Measurements from ENCODE around the gene PCDHA4.
"Not testable (repeated sequence)": the region's sequence is repeated elsewhere in the genome, so short reads cannot be mapped to it uniquely, and the experiment has no call there.

PCDHA4 gene

DNA sequence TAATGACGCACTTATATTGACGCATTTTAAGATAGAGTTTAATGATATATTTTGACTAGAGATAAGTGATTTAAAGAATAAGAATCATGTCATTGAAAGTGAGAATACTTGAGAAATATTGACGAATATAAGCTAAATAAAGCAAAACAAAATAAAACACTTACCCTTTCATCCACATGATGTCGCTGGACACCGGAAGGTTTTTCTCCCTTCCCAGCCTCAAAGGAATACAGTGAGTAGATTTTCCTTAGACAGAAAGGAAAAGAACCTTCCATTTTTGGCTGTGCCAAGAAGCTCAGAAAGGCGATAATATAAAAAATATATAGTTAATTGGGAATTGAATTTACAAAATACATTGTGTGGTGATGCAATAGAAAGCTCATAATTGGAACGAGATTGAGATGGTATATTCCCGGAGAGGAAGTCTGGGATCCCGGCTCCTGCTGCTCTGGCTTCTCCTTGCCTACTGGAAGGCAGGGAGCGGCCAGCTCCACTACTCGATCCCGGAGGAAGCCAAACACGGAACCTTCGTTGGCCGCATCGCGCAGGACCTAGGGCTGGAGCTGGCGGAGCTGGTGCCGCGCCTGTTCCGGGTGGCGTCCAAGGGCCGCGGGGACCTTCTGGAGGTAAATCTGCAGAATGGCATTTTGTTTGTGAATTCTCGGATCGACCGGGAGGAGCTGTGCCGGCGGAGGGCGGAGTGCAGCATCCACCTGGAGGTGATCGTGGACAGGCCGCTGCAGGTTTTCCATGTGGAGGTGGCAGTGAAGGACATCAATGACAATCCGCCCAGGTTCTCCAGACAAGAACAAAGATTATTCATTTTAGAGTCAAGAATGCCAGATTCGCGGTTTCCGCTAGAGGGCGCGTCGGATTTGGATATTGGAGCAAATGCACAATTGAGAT lies 14.8 kb downstream of the PCDHA4 start, which contains the start of gene PCDHA5:
PCDHA5 (plus strand) TSS at position 239 of the 906 bp plus-strand sequence.
- peak; percentile 7 for DNase-seq (ENCODE audit: low read depth, low spot score)

DNA sequence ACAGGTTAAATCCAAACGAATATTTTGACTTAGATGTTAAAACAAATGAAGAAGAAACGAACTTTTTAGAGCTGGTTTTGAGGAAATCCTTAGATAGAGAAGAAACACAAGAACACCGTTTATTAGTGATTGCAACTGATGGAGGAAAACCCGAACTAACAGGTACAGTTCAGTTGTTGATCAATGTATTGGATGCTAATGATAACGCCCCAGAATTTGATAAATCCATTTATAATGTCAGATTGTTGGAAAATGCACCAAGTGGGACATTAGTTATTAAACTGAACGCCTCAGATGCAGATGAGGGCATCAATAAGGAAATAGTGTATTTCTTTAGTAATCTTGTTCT lies 15.4 kb downstream of the PCDHA4 start:
- DNase-seq (ENCODE audit: low read depth, low spot score) = no peak

DNA sequence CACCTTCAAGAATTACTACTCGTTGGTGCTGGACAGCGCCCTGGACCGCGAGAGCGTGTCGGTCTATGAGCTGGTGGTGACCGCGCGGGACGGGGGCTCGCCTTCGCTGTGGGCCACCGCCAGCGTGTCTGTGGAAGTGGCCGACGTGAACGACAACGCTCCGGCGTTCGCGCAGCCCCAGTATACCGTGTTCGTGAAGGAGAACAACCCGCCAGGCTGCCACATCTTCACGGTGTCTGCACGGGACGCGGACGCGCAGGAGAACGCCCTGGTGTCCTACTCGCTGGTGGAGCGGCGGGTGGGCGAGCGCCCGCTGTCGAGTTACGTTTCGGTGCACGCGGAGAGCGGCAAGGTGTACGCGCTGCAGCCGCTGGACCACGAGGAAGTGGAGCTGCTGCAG lies 16.1 kb downstream of the PCDHA4 start:
- DNase-seq (ENCODE audit: low read depth, low spot score) = not testable (repeated sequence)

DNA sequence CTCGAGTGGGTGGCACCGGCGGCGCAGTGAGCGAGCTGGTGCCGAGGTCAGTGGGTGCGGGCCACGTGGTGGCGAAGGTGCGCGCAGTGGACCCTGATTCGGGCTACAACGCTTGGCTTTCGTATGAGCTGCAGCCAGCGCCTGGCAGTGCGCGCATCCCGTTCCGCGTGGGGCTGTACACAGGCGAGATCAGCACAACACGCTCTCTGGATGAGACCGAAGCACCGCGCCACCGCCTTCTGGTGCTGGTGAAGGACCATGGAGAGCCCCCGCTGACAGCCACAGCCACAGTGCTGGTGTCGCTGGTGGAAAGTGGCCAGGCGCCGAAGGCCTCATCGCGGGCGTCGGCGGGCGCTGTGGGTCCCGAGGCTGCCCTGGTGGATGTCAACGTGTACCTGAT lies 16.6 kb downstream of the PCDHA4 start:
- DNase-seq (ENCODE audit: low read depth, low spot score) = no peak

DNA sequence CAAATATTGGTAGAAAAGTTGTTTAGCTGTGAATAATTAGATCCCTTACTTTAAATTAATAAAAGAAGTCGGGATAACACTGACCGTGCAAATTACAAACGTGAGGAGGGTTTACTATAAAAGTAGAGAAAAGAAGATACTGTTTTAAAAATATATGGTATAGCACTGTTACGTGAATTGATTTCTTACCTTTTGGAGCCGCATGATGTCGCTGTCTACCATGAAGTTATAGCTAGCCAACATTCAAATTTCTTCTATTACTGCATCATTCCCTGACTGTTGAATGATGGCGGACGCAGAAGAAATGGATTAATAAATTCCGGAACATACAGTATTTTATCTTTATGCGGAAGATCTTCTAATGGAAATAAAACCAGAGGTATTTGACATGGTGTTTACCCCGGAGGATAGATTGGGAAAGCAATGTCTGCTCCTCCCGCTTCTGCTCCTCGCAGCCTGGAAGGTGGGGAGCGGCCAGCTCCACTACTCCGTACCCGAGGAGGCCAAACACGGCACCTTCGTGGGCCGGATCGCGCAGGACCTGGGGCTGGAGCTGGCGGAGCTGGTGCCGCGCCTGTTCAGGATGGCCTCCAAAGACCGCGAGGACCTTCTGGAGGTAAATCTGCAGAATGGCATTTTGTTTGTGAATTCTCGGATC lies 21.0 kb downstream of the PCDHA4 start, which contains the start of gene PCDHA6:
PCDHA6 (plus strand) TSS at position 257 of the 658 bp plus-strand sequence; CDS start at position 389, 132 bp downstream.
- DNase-seq (ENCODE audit: low read depth, low spot score) = no peak

DNA sequence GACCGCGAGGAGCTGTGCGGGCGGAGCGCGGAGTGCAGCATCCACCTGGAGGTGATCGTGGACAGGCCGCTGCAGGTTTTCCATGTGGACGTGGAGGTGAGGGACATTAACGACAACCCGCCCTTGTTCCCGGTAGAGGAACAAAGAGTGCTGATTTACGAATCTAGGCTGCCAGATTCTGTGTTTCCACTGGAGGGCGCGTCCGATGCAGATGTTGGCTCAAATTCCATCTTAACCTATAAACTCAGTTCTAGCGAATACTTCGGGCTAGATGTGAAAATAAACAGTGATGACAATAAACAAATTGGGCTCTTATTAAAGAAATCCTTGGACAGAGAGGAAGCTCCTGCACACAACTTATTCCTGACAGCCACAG lies 21.5 kb downstream of the PCDHA4 start:
- DNase-seq (ENCODE audit: low read depth, low spot score) = no peak

DNA sequence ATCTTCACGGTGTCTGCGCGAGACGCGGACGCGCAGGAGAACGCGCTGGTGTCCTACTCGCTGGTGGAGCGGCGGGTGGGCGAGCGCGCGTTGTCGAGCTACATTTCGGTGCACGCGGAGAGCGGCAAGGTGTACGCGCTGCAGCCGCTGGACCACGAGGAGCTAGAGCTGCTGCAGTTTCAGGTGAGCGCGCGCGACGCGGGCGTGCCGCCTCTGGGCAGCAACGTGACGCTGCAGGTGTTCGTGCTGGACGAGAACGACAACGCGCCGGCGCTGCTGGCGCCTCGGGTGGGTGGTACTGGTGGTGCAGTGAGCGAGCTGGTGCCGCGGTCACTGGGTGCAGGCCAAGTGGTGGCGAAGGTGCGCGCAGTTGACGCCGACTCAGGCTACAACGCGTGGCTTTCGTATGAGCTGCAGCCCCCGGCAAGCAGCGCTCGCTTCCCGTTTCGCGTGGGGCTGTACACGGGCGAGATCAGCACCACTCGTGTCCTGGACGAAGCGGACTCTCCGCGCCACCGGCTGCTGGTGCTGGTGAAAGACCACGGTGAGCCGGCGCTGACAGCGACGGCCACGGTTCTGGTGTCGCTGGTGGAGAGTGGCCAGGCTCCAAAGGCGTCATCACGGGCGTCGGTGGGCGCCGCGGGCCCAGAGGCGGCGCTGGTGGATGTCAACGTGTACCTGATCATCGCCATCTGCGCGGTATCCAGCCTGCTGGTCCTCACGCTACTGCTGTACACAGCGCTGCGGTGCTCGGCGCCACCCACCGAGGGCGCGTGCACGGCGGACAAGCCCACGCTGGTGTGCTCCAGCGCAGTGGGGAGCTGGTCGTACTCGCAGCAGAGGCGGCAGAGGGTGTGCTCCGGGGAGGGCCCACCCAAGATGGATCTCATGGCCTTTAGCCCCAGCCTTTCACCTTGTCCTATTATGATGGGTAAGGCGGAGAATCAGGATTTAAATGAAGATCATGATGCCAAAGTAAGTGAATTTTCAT lies 22.9 kb downstream of the PCDHA4 start:
- not testable (repeated sequence) for DNase-seq (ENCODE audit: low read depth, low spot score)

DNA sequence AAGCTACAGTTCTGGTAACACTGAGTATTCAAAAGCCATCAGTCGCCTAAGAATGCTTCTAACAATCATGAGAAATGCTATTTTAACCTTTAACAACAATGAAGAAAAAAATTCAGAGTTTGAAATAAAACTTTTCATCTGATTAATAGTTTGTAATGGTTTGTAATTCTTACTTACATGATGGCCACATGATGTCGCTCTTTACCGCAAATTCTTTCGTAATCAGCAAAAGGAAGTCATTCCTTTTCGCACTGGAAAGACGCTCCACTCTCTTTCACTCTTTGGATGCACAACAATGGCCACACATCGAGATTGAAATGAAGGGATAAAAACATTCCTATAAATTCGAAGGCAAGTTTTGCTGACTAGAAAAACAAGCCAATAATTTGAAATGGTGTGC lies 27.1 kb downstream of the PCDHA4 start, which contains the start of gene PCDHA7:
PCDHA7 (plus strand) TSS at position 277 of the 400 bp plus-strand sequence; CDS start at position 392, 115 bp downstream.
- peak; percentile 3 for DNase-seq (ENCODE audit: low read depth, low spot score)

DNA sequence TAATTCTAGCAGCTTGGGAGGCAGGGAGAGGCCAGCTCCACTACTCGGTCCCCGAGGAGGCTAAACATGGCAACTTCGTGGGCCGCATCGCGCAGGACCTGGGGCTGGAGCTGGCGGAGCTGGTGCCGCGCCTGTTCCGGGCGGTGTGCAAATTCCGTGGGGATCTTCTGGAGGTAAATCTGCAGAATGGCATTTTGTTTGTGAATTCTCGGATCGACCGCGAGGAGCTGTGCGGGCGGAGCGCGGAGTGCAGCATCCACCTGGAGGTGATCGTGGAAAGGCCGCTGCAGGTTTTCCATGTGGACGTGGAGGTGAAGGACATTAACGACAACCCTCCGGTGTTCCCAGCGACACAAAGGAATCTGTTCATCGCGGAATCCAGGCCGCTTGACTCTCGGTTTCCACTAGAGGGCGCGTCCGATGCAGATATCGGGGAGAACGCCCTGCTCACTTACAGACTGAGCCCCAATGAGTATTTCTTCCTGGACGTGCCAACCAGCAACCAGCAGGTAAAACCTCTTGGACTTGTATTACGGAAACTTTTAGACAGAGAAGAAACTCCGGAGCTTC lies 27.7 kb downstream of the PCDHA4 start:
- not testable (repeated sequence) for DNase-seq (ENCODE audit: low read depth, low spot score)

DNA sequence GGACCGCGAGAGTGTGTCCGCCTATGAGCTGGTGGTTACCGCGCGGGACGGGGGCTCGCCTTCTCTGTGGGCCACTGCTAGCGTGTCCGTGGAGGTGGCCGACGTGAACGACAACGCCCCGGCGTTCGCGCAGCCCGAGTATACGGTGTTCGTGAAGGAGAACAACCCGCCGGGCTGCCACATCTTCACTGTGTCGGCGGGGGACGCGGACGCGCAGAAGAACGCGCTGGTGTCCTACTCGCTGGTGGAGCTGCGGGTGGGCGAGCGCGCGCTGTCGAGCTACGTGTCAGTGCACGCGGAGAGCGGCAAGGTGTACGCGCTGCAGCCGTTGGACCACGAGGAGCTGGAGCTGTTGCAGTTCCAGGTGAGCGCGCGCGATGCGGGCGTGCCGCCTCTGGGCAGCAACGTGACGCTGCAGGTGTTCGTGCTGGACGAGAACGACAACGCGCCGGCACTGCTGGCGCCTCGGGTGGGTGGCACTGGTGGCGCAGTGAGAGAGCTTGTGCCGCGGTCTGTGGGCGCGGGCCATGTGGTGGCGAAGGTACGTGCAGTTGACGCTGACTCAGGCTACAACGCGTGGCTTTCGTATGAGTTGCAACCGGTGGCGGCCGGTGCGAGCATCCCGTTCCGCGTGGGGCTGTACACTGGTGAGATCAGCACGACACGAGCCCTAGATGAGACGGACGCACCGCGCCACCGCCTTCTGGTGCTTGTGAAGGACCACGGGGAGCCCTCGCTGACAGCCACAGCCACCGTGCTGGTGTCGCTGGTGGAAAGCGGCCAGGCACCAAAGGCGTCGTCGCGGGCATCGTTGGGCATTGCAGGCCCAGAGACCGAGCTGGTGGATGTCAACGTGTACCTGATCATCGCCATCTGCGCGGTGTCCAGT lies 29.0 kb downstream of the PCDHA4 start:
- no peak for DNase-seq (ENCODE audit: low read depth, low spot score)

DNA sequence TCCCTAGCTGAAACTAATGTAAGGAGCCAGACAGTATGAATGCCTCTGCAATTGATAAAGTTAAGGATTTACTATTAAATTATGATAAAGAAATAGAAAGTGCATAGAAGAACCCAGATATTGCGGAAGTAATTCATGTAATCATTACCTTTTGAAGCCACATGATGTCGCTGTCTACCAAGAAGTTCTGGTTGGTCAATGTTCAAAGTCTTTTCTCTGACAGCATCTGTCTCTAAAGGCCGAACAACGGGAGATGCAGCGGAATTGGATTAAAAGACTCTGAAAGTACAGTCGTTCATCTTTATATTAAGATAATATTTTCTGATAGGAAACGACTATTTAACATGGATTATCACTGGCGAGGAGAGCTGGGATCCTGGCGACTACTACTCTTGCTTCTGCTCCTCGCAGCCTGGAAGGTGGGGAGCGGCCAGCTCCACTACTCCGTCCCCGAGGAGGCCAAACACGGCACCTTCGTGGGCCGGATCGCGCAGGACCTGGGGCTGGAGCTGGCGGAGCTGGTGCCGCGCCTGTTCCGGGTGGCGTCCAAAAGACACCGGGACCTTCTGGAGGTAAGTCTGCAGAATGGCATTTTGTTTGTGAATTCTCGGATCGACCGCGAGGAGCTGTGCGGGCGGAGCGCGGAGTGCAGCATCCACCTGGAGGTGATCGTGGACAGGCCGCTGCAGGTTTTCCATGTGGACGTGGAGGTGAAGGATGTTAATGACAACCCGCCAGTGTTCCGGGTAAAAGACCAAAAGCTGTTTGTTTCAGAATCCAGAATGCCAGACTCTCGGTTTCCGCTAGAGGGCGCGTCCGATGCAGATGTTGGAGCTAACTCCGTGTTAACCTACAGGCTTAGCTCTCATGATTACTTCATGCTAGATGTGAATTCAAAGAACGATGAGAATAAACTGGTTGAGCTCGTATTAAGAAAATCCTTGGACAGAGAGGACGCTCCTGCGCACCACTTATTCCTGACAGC lies 34.4 kb downstream of the PCDHA4 start, which contains the start of gene PCDHA8:
PCDHA8 (plus strand) TSS at position 210 of the 985 bp plus-strand sequence; CDS start at position 345, 135 bp downstream.
- no peak for DNase-seq (ENCODE audit: low read depth, low spot score)

DNA sequence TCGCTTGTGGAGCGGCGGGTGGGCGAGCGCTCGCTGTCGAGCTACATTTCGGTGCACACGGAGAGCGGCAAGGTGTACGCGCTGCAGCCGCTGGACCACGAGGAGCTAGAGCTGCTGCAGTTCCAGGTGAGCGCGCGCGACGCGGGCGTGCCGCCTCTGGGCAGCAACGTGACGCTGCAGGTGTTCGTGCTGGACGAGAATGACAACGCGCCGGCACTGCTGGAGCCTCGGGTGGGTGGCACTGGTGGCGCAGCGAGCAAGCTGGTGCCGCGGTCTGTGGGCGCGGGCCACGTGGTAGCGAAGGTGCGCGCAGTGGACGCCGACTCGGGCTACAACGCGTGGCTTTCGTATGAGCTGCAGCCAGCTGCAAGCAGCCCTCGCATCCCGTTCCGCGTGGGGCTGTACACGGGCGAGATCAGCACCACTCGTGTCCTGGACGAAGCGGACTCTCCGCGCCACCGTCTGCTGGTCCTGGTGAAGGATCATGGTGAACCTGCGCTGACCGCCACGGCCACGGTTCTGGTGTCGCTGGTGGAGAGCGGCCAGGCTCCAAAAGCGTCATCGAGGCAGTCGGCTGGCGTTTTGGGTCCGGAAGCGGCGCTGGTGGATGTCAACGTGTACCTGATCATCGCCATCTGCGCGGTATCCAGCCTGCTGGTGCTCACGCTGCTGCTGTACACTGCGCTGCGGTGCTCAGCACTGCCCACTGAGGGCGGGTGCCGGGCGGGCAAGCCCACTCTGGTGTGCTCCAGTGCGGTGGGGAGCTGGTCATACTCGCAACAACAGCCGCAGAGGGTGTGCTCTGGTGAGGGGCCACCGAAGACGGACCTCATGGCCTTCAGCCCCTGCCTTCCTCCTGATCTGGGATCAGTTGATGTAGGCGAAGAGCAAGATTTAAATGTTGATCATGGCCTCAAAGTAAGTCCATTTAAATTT lies 36.2 kb downstream of the PCDHA4 start:
- no peak for DNase-seq (ENCODE audit: low read depth, low spot score)

DNA sequence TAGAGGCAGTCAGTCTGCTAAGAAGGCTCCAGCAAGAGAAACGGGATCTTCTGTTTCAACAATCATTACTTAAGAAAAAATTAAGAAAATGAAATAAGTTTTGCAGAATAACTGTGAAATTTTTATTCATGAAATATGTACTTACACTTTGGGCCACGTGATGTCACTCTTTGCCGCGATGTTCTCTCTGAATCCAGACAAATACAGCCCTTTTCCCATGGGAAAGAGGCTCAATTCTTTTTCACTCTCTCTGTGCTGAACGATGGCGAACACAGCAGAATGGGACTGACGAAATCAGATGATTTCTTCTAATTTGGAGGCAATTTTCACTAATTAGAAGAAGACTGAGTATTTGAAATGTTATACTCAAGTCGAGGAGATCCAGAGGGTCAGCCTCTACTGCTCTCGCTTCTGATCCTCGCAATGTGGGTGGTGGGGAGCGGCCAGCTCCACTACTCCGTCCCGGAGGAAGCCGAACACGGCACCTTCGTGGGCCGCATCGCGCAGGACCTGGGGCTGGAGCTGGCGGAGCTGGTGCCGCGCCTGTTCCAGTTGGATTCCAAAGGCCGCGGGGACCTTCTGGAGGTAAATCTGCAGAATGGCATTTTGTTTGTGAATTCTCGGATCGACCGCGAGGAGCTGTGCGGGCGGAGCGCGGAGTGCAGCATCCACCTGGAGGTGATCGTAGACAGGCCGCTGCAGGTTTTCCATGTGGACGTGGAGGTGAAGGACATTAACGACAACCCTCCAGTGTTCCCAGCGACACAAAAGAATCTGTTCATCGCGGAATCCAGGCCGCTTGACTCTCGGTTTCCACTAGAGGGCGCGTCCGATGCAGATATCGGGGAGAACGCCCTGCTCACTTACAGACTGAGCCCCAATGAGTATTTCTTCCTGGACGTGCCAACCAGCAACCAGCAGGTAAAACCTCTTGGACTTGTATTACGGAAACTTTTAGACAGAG lies 41.6 kb downstream of the PCDHA4 start, which contains the start of gene PCDHA9:
PCDHA9 (plus strand) TSS at position 244 of the 964 bp plus-strand sequence; CDS start at position 358, 114 bp downstream.
- not testable (repeated sequence) for DNase-seq (ENCODE audit: low read depth, low spot score)

DNA sequence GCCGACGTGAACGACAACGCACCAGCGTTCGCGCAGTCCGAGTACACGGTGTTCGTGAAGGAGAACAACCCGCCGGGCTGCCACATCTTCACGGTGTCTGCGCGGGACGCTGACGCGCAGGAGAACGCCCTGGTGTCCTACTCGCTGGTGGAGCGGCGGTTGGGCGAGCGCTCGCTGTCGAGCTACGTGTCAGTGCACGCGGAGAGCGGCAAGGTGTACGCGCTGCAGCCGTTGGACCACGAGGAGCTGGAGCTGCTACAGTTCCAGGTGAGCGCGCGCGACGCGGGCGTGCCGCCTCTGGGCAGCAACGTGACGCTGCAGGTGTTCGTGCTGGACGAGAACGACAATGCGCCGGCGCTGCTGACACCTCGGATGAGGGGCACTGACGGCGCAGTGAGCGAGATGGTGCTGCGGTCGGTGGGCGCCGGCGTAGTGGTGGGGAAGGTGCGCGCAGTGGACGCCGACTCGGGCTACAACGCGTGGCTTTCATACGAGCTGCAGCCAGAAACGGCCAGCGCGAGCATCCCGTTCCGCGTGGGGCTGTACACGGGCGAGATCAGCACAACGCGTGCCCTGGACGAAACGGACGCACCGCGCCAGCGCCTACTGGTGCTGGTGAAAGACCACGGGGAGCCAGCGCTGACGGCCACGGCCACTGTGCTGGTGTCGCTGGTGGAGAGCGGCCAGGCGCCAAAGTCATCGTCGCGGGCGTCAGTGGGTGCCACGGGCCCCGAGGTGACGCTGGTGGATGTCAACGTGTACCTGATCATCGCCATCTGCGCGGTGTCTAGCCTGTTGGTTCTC lies 43.2 kb downstream of the PCDHA4 start:
- not testable (repeated sequence) for DNase-seq (ENCODE audit: low read depth, low spot score)
